ENCODE measurements around the gene AEBP2.

Gene AEBP2

DNA sequence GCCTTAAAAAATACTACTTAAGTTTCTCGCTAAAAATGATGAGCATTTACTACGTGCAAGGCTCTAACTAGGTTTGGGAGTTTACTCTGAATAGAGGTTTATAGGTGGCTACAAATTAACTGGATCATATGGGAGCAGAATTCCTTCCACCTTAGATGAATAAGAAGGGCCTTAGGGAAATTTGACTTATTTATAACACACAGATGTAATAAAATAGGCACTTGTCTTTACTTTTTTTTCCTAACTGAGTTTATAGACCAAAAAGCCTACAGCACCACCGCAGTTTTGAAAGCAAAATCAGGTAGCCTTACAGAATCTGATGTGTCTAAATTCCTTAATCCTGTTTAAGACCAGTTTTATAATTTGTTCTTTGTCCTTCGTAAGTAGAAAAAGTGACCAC, 10.5 kb downstream of the AEBP2 start:
- Histone ChIP-seq H3K4me2 (no peak overlapping the region), H3K79me2 (ENCODE audit: insufficient read depth, low read depth) (peaks cover 100% of the 10 kb centered on the region), H3K27me3 (ENCODE audit: insufficient read depth, low read depth) (no peaks in the 10 kb centered on the region), H3K27ac (no peak overlapping the region), H3K4me1 (ENCODE audit: low read depth, poor library complexity, severe bottlenecking) (no peaks in the 10 kb centered on the region), H3K4me3 (IDR thresholded peaks at IDR 0.05; ENCODE audit: insufficient read depth, low read depth, low read length) (no peak overlapping the region), H3K36me3 (ENCODE audit: insufficient read depth) (no peaks in the 10 kb centered on the region), H4K20me1 (ENCODE audit: insufficient read depth) (peaks cover 7% of the 10 kb centered on the region), H2AFZ (ENCODE audit: low read depth) (no peak overlapping the region), H3K9ac (no peak overlapping the region)
- TF ChIP-seq CTCF (conservative IDR thresholded peaks at IDR 0.05; ENCODE audit: low read depth, low read length), result no peak

GRCh38 chr12:19450362-19450761, 11.1 kb downstream of the AEBP2 start:
- H3K27ac ChIP-seq, result no peak overlapping the region
- H4K20me1 ChIP-seq (ENCODE audit: insufficient read depth), result peaks cover 5% of the 10 kb centered on the region
- H3K79me2 ChIP-seq (ENCODE audit: insufficient read depth, low read depth), result peaks cover 99% of the 10 kb centered on the region
- no peaks in the 10 kb centered on the region for H3K4me1 ChIP-seq (ENCODE audit: low read depth, poor library complexity, severe bottlenecking)
- H3K36me3 ChIP-seq (ENCODE audit: insufficient read depth), result no peaks in the 10 kb centered on the region
- H3K4me3 ChIP-seq (IDR thresholded peaks at IDR 0.05; ENCODE audit: insufficient read depth, low read depth, low read length), result no peak overlapping the region
- no peak for TF ChIP-seq CTCF (conservative IDR thresholded peaks at IDR 0.05; ENCODE audit: low read depth, low read length)
- no peak overlapping the region for H3K9ac ChIP-seq
- no peak overlapping the region for H2AFZ ChIP-seq (ENCODE audit: low read depth)
- H3K27me3 ChIP-seq (ENCODE audit: insufficient read depth, low read depth), result no peaks in the 10 kb centered on the region
- H3K4me2 ChIP-seq, result no peak overlapping the region

DNA sequence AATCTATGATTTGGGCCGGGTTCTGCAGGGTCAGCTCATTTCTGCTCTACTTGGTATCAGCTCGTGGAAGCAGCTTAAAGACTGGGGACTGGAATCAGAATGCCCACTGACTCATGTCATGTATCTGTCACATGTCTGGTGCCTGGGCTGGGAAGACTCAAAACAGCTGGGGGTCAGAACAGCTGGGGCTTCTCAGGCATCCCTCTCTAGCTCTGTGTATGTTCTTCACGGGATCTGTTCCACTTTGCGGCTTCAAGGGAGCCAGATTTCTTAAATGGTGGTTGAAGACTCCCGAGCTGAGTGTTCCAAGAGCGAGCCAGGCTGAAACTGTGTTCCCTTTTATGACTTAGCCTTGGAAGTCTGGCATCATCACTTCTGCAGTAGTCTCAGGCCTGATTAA, 11.9 kb downstream of the AEBP2 start:
- Histone ChIP-seq H3K27ac (no peak overlapping the region), H3K4me1 (ENCODE audit: low read depth, poor library complexity, severe bottlenecking) (no peaks in the 10 kb centered on the region), H3K4me2 (no peak overlapping the region), H3K79me2 (ENCODE audit: insufficient read depth, low read depth) (peaks cover 99% of the 10 kb centered on the region), H3K9ac (no peak overlapping the region), H4K20me1 (ENCODE audit: insufficient read depth) (peaks cover 5% of the 10 kb centered on the region), H3K36me3 (ENCODE audit: insufficient read depth) (no peaks in the 10 kb centered on the region), H3K27me3 (ENCODE audit: insufficient read depth, low read depth) (no peaks in the 10 kb centered on the region), H3K4me3 (IDR thresholded peaks at IDR 0.05; ENCODE audit: insufficient read depth, low read depth, low read length) (no peak overlapping the region), H2AFZ (ENCODE audit: low read depth) (no peak overlapping the region)
- TF ChIP-seq CTCF (conservative IDR thresholded peaks at IDR 0.05; ENCODE audit: low read depth, low read length), result no peak

- Histone ChIP-seq H3K9ac (no peak overlapping the region), H3K79me2 (ENCODE audit: insufficient read depth, low read depth) (peaks cover 91% of the 10 kb centered on the region), H3K4me1 (ENCODE audit: low read depth, poor library complexity, severe bottlenecking) (no peaks in the 10 kb centered on the region), H3K27ac (no peak overlapping the region), H2AFZ (ENCODE audit: low read depth) (no peak overlapping the region), H3K27me3 (ENCODE audit: insufficient read depth, low read depth) (no peaks in the 10 kb centered on the region), H3K4me3 (IDR thresholded peaks at IDR 0.05; ENCODE audit: insufficient read depth, low read depth, low read length) (no peak overlapping the region), H3K4me2 (no peak overlapping the region), H4K20me1 (ENCODE audit: insufficient read depth) (peaks cover 5% of the 10 kb centered on the region; the same call in 1 of the 2 replicates), H3K36me3 (ENCODE audit: insufficient read depth) (no peaks in the 10 kb centered on the region)
- no peak for TF ChIP-seq CTCF (conservative IDR thresholded peaks at IDR 0.05; ENCODE audit: low read depth, low read length)
These were observed 14.7 kb downstream of the AEBP2 start for GRCh38 chr12:19453961-19454360.
